ENCODE data around the gene LYPD1.

DNA sequence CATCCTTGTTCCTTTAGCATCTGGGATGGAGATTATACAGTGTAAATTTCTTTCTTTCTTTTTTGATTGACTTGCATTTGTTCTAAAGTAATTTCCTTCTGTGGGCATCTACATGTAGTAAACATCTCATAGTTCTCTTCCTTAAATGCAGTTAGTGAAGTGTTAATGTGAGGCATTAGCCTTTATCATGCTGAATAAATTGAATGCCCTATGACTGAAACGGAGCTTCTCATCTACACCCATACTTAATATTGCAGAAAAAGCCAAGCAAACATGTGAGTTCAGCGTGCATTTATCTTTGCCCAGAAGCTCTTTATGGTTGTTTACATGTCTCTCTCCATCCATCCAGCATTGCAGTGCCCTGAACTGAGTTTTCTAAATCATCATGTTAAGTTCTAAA, 58.3 kb downstream of the LYPD1 start:
- TF ChIP-seq, protein P1, sequence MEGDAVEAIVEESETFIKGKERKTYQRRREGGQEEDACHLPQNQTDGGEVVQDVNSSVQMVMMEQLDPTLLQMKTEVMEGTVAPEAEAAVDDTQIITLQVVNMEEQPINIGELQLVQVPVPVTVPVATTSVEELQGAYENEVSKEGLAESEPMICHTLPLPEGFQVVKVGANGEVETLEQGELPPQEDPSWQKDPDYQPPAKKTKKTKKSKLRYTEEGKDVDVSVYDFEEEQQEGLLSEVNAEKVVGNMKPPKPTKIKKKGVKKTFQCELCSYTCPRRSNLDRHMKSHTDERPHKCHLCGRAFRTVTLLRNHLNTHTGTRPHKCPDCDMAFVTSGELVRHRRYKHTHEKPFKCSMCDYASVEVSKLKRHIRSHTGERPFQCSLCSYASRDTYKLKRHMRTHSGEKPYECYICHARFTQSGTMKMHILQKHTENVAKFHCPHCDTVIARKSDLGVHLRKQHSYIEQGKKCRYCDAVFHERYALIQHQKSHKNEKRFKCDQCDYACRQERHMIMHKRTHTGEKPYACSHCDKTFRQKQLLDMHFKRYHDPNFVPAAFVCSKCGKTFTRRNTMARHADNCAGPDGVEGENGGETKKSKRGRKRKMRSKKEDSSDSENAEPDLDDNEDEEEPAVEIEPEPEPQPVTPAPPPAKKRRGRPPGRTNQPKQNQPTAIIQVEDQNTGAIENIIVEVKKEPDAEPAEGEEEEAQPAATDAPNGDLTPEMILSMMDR (IDR thresholded peaks at IDR 0.05), result no peak
- no peak for TF ChIP-seq POLR2A (IDR thresholded peaks at IDR 0.05)

Data from right lobe of liver (tissue), 4 donors.